ENCODE data around the gene USP25.

Gene USP25

GRCh38 chr21:15801352-15801863, 71.6 kb downstream of the USP25 start:
- DNase-seq (ENCODE audit: low read depth in 2 of 3, low spot score in 1 of 3), result no peak

- DNase-seq (ENCODE audit: low read depth in 2 of 3, low spot score in 1 of 3), result no peak
These were observed 74.6 kb downstream of the USP25 start for GRCh38 chr21:15804247-15805005.

DNA sequence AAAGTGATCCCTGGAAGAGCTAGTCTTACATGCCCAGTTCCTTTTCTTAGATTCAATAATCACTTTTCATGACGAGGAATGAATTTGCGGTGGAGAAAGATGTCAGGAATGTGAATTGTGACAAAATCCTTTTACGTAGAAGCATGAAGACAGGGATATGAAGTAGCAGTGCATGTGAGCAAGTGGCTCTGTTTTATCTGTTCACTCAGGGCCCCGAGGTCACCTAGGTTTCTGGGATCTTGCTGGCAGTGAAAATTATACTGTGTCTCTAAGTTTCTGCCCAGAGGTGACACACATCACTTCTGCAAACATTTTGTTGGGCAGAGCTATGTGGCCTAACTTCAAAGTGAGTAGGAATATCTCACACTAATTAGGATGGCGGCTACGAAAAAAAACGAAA, 79.3 kb downstream of the USP25 start:
- no peak for DNase-seq (ENCODE audit: low read depth in 2 of 3, low spot score in 1 of 3)

GRCh38 chr21:15809818-15810217, 80.0 kb downstream of the USP25 start:
- no peak for DNase-seq (ENCODE audit: low read depth in 2 of 3, low spot score in 1 of 3)

DNA sequence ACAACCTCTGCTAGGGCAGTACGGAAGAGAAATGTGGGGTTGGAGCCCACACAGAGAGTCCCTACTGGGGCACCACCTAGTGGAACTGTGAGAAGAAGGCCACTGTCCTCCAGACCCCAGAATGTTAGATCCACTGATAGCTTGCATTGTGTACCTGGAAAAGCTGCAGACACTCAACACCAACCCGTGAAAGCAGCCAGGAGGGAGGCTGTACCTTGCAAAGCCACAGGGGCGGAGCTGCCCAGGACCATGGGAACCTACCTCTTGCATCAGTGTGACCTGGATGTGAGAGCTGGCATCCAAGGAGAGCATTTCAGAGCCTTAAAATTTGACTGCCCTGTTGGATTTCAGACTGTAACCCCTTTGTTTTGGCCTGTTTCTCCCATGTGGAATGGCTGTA, 85.5 kb downstream of the USP25 start:
- no peak for DNase-seq (ENCODE audit: low read depth in 2 of 3, low spot score in 1 of 3)

DNA sequence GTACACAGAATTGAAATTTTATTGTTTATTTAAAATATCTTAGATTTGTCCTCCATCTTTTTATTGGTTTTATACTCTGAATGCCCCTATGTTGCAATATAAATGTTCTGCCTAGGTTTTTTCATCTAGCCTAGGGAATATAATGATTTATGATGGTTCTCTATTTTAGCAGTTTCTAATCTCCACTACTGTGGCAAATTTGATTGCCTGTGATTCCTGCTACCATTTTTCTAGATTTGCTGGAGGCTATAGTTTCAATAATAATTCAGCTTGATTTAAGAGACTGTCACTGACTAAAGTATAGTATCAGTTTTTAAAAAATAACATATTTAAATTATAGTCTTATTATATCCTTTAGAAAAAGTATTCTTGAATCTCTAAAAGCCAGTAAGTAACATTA, 90.5 kb downstream of the USP25 start:
- DNase-seq (ENCODE audit: low read depth in 2 of 3, low spot score in 1 of 3), result no peak

DNA sequence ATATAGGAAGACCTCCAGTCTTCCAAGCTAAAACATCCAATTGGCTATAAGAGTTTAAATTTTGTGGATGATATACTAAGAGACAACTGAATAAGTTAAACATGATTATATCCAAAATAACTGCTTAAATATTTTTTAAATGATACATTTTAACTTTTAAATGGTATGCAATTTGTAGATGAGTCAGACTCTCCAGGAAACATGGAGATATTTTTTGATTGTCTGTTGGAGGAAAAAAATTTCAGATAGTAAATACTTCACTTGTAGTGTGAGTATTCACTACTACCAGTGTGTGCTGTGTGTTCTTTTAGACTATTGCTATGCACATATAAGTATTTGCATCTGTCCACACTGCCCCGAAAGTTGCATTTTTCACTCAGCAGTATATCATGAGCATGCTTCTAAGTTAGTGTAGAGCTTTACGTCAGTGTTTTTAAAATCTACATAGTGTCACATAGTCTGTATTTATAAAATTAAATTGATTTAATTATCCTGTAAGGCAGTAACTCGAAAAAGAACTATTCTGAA, 91.1 kb downstream of the USP25 start:
- DNase-seq (ENCODE audit: low read depth in 2 of 3, low spot score in 1 of 3), result no peak

- no peak for DNase-seq (ENCODE audit: low read depth in 2 of 3, low spot score in 1 of 3)
These were observed 93.8 kb downstream of the USP25 start for GRCh38 chr21:15823486-15824150.

GRCh38 chr21:15825700-15826099, 95.9 kb downstream of the USP25 start:
- DNase-seq (ENCODE audit: low read depth in 2 of 3, low spot score in 1 of 3), result no peak

GRCh38 chr21:15826147-15826780, 96.5 kb downstream of the USP25 start:
- DNase-seq (ENCODE audit: low read depth in 2 of 3, low spot score in 1 of 3), result no peak

- DNase-seq (ENCODE audit: low read depth in 2 of 3, low spot score in 1 of 3), result no peak
These were observed 97.3 kb downstream of the USP25 start for GRCh38 chr21:15826908-15827601.

- DNase-seq (ENCODE audit: low read depth in 2 of 3, low spot score in 1 of 3), result no peak
These were observed 101.7 kb downstream of the USP25 start for GRCh38 chr21:15831497-15831896.

DNA sequence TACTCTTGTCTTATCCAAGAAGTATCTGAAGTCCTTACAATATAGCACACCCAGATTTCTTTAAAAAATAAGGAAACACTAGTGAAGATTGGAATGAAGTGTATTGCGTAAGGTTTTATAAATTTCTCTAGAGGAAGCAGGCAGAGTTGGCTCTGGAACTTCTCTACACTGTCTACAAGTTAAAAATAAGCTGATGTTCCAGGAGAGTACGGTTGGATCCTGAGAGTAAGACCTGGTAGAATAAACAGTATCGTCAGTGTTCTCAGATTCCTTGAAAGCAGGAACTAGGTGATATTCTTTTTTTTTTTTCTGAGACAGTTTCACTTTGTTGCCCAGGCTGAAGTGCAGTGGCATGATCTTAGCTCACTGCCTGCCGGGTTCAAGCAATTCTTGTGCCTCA, 107.9 kb downstream of the USP25 start:
- no peak for DNase-seq (ENCODE audit: low read depth in 2 of 3, low spot score in 1 of 3)

GRCh38 chr21:15839026-15839425, 109.2 kb downstream of the USP25 start:
- DNase-seq (ENCODE audit: low read depth in 2 of 3, low spot score in 1 of 3), result no peak

DNA sequence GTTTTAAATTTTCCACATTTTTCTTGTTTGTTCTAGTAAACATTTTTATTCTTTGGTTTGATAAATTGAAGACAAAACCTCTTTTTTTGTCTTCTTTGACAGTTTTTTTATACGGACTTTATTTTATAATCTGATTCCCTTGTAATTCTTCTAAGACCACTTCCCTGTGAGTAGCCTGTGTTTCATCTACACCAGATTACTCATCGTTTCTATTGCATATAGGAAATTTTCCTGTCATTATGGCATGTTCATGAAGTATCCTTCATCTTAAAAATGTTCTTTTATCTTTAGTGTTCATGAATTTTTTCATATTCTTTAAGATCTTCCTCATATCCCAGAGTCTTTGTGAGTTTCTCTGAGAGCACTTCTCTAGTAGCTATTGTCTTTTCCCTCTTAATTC, 109.8 kb downstream of the USP25 start:
- no peak for DNase-seq (ENCODE audit: low read depth in 2 of 3, low spot score in 1 of 3)

DNA sequence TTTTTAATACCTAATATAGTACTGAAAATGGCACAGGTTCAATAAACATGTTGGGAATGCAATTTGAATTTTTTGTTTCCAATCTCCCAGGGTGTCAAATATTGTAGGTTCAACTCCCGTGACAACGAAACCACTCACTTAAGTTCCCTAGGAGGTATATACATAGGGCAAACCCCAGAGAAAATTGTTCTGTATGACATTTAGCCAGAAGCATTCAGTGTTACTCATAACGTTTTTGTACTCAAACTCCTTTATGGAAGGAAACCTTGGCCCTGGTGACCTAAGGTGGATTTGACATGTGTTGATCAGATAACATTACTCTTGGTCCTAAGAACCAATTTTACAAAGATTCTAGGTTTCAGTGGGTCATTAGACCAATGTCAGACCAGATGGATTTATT, 110.6 kb downstream of the USP25 start:
- DNase-seq (ENCODE audit: low read depth in 2 of 3, low spot score in 1 of 3), result no peak

DNA sequence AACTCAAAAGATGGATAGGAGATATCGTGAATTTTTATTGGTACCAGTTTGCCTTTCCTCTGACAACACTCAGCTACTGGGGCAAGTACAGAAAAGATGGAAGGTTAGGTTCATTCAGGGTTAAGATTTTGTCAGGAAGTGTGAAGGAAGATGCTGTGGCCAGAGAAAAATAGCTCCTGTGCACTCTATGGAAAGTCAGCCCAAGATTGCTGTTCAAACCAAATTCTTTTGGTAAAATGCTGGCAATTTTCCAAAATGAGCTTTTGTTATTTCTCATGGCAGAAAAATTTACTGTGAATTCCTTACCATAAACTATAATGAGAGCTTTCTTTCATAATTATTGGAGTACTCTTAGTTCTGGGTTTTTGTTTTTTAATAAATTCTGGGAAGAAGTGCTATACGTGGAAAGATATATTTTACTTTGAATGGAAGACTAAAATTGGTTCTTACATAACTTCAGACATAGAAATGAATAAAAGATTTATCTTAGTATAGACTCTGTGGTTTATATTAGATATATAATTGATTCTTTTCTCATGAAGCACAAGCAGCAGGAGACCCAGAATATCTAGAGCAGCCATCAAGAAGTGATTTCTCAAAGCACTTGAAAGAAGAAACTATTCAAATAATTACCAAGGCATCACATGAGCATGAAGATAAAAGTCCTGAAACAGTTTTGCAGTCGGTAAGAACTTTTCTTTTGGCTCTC, 112.2 kb downstream of the USP25 start:
- DNase-seq (ENCODE audit: low read depth in 2 of 3, low spot score in 1 of 3), result no peak

- DNase-seq (ENCODE audit: low read depth in 2 of 3, low spot score in 1 of 3), result no peak
These were observed 112.7 kb downstream of the USP25 start for GRCh38 chr21:15842565-15842880.

- DNase-seq (ENCODE audit: low read depth in 2 of 3, low spot score in 1 of 3), result no peak
These were observed 114.0 kb downstream of the USP25 start for GRCh38 chr21:15843766-15844165.

DNA sequence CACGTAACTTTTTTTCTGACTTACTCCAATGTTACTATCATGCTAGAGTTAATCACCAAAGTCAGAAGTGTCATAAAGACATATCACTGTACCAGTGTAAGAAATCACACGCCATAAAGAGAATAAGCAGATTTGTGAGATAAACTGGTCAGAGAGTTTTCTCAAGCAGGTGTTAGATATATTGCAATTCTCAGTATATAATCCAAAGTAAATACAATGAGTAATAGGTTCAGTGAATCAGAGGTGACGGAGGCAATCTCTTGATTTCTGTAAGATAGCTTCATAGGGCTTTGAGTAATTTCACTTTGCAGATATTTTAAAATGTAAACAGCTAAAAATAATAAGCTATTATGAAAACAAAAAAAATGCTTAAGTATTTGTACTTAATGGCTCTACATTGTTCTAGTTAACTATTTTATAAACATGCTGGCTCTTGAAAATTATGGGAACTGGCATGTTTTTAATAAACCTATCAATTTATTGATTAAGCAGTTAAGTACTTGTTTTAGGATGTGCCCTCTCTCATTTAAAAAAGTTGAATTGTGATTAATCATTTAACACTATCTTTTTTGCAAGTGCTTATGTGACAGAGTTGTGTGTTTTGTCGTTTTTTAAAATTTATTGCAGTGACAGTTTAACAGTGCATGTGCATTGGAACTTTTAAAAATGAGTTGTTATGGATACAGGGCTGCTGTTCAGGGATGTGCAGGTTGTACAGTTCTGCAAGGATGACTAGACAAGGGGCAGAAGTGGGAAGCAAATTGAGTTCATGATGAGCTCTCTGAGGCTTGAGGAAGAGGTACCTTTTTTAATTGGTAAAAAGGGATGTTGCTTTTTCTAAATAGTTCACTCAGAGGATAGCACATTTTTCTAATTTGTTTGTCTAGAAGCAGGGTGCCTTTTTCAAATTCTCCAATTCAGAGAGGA, 119.1 kb downstream of the USP25 start:
- DNase-seq (ENCODE audit: low read depth in 2 of 3, low spot score in 1 of 3), result no peak
